ENCODE measurements around the gene DHRS7B. TPM values are rescaled to one million over a fixed set of nuclear protein-coding genes. Genes with fewer than 3 reads are reported as not detected.
"Not testable (repeated sequence)": the region's sequence is repeated elsewhere in the genome, so short reads cannot be mapped to it uniquely, and the experiment has no call there.

DHRS7B gene
- total RNA-seq, 1 donor from 2014 or later = 28.2 TPM

DNA sequence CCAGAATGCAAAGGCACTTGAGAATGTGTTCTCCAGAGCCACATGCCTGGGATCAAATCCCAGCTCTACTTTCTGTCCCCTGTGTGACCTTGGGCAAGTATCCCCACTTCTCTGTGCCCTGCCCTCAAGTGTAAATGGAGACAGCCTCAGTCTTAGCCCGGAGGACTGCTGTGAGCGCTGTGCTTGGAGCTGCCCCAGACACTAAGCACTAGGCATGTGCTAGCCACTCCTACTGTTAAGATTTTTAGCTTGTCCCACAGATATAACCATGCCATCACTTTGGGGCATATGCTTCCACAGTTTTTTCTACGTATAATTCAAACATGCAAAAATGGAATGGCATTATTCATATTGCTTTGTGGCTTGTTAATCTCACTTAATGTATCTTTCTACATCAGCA, 57.8 kb downstream of the DHRS7B start:
- H3K27me3 ChIP-seq (ENCODE audit: control insufficient read depth, insufficient read depth, low read length) = no peaks in the 10 kb centered on the region
- TF ChIP-seq, protein P1, sequence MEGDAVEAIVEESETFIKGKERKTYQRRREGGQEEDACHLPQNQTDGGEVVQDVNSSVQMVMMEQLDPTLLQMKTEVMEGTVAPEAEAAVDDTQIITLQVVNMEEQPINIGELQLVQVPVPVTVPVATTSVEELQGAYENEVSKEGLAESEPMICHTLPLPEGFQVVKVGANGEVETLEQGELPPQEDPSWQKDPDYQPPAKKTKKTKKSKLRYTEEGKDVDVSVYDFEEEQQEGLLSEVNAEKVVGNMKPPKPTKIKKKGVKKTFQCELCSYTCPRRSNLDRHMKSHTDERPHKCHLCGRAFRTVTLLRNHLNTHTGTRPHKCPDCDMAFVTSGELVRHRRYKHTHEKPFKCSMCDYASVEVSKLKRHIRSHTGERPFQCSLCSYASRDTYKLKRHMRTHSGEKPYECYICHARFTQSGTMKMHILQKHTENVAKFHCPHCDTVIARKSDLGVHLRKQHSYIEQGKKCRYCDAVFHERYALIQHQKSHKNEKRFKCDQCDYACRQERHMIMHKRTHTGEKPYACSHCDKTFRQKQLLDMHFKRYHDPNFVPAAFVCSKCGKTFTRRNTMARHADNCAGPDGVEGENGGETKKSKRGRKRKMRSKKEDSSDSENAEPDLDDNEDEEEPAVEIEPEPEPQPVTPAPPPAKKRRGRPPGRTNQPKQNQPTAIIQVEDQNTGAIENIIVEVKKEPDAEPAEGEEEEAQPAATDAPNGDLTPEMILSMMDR (IDR thresholded peaks at IDR 0.05; ENCODE audit: insufficient read depth, low read length, poor library complexity, severe bottlenecking) = no peak
- peaks cover 2% of the 10 kb centered on the region for H3K36me3 ChIP-seq (ENCODE audit: control insufficient read depth, insufficient read depth, low read length)
- no peak for DNase-seq (ENCODE audit: low read depth)
- H3K4me3 ChIP-seq (ENCODE audit: low read depth, low read length) = no peak overlapping the region

DNA sequence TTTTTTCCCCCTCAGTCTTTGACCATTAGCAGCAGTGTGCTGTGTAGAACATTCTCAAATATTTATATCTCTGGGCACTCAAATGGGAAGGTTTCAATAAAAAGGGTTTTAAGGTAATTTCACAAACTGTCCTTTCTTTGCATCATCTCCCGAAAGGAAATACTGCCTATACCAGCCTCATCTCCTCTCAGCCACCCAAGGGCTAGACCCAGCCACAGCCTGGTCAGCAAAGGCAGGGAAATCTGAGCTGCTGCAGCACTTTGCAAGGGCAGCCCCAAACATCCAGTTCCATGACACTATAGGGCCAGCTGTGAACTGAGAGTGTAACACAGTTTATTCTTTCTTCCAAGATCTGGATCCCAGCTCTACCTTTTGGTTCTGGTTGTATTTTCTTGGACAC, 58.3 kb downstream of the DHRS7B start:
- Histone ChIP-seq H3K36me3 (ENCODE audit: control insufficient read depth, insufficient read depth, low read length) (peaks cover 2% of the 10 kb centered on the region), H3K27me3 (ENCODE audit: control insufficient read depth, insufficient read depth, low read length) (no peaks in the 10 kb centered on the region), H3K4me3 (ENCODE audit: low read depth, low read length) (no peak overlapping the region)
- TF ChIP-seq, protein P1 (IDR thresholded peaks at IDR 0.05; ENCODE audit: insufficient read depth, low read length, poor library complexity, severe bottlenecking) = no peak
- no peak for DNase-seq (ENCODE audit: low read depth)

DNA sequence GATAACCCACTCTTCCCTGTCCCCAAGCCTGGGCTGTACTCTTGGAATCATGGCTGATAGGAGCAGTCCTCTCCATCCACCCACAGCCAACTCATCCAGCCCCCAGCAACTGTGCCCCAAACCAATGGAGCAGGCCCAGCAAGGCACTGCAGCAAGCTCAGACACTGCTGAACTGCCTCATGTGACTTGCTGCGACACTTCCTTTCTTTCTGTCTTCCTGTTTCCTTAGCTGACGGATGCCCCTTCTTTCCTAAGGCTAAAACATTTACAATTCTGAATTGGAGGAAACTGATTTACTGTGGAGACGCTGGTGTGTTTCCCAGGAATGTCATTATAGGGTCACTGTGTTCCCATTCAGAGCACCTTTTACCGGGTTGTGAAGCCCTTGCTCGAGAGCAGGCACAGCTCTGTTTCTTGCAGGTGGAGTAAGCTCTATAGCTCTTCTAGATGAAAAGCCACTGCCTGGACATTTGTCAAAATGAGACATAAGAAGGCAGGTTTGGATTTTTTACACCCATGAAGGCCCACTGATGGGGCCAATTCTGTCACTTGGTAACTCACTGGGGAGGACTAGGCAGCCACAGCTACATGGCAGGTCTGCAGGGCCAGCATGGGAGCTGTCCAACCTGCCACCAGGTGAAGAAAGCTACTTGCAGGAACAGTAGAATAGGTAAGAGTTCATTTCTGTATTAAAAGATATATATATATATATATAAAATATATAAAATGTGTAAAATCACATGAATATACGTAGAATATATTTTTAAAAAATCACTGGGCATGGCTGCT, 59.8 kb downstream of the DHRS7B start:
- DNase-seq (ENCODE audit: low read depth) = no peak
- peaks cover 2% of the 10 kb centered on the region for H3K36me3 ChIP-seq (ENCODE audit: control insufficient read depth, insufficient read depth, low read length)
- TF ChIP-seq, protein P1 (IDR thresholded peaks at IDR 0.05; ENCODE audit: insufficient read depth, low read length, poor library complexity, severe bottlenecking) = no peak
- no peak overlapping the region for H3K4me3 ChIP-seq (ENCODE audit: low read depth, low read length)
- H3K27me3 ChIP-seq (ENCODE audit: control insufficient read depth, insufficient read depth, low read length) = no peaks in the 10 kb centered on the region

DNA sequence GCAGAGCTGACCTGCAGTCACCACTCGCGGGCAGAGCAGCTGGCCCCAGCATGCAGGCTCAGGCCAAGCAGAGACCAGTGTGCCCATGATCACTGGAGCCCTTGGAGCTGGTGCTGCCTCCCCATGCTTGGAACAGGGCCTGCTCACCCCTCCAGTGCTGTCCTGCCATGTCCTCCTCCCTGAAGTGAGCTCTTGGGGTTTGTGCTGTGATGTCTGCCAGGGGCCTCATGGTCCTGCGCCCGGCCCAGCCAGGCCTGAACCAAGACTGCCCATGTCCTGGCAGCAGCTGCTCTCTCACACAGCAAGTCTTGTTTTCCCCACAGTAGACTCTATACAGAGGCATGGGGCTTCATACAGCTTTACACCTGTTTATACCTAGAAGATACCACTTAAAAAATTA, 62.6 kb downstream of the DHRS7B start:
- H3K27me3 ChIP-seq (ENCODE audit: control insufficient read depth, insufficient read depth, low read length) = no peaks in the 10 kb centered on the region
- no peak for DNase-seq (ENCODE audit: low read depth)
- peaks cover 2% of the 10 kb centered on the region for H3K36me3 ChIP-seq (ENCODE audit: control insufficient read depth, insufficient read depth, low read length)
- H3K4me3 ChIP-seq (ENCODE audit: low read depth, low read length) = no peak overlapping the region
- TF ChIP-seq, protein P1 (IDR thresholded peaks at IDR 0.05; ENCODE audit: insufficient read depth, low read length, poor library complexity, severe bottlenecking) = no peak

DNA sequence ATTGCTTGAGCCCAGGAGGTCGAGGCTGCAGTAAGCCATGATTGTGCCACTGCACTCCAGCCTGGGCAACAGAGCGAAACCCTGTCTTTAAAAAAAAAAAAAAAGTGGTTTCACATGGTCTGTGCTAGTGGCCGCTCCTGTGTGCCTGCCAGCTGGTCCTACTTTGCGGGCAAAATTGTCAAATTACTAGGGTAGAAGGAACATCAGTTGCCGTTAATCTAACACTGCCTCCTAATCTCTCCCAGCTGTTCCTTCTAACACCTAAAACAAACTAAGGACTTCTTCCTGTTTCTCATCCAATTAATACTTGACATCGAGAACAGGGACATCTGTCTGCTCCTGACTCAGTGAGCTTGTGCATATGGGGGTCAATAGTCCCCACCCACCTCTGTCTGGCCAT, 63.3 kb downstream of the DHRS7B start:
- DNase-seq (ENCODE audit: low read depth) = no peak
- no peak overlapping the region for H3K4me3 ChIP-seq (ENCODE audit: low read depth, low read length)
- H3K27me3 ChIP-seq (ENCODE audit: control insufficient read depth, insufficient read depth, low read length) = no peaks in the 10 kb centered on the region
- peaks cover 2% of the 10 kb centered on the region for H3K36me3 ChIP-seq (ENCODE audit: control insufficient read depth, insufficient read depth, low read length)
- TF ChIP-seq, protein P1 (IDR thresholded peaks at IDR 0.05; ENCODE audit: insufficient read depth, low read length, poor library complexity, severe bottlenecking) = no peak

DNA sequence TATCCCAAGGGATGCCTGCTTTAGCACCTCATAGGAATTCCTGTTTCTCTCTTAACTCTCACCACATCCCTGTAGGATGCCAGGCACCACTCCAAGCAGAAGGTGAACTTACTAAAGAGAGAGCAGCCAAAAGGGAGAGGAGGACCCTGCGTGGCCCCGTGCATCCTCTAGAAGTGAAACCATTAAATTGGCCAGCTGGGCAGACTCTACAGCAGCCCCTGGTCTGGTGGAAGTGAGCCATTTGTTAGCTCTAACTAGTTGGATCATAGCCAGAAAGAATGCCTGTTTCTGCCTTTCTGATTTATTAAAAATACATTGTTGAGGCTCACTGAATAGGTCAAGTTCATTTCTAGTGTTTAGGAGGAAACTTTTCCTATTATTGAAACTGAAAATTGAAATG, 64.9 kb downstream of the DHRS7B start:
- no peak for DNase-seq (ENCODE audit: low read depth)
- H3K27me3 ChIP-seq (ENCODE audit: control insufficient read depth, insufficient read depth, low read length) = no peaks in the 10 kb centered on the region
- TF ChIP-seq, protein P1 (IDR thresholded peaks at IDR 0.05; ENCODE audit: insufficient read depth, low read length, poor library complexity, severe bottlenecking) = no peak
- H3K36me3 ChIP-seq (ENCODE audit: control insufficient read depth, insufficient read depth, low read length) = peaks cover 2% of the 10 kb centered on the region
- H3K4me3 ChIP-seq (ENCODE audit: low read depth, low read length) = no peak overlapping the region

DNA sequence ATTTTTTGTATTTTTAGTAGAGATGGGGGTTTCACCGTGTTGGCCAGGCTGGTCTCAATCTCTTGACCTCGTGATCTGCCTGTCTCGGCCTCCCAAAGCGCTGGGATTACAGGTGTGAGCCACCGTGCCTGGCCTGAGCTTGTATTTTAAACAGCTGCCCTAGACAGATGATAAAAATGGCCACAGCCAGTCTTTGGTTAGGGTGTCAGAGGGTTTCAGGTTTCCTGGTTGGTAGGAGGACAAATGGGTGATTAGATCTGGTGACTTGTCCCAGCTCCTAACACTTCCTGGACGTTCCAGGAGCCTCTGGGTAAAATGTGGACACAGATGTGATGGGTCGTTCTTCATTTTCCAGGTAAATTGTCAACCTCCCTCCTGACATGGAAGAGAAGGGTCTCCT, 65.7 kb downstream of the DHRS7B start:
- not testable (repeated sequence) for H3K27me3 ChIP-seq (ENCODE audit: control insufficient read depth, insufficient read depth, low read length); H3K36me3 ChIP-seq (ENCODE audit: control insufficient read depth, insufficient read depth, low read length); DNase-seq (ENCODE audit: low read depth); H3K4me3 ChIP-seq (ENCODE audit: low read depth, low read length)

Measured in kidney epithelial cell (primary cell).